HEK293 (cell line): ENCODE results near the gene EXOC3.

ENCODE experiments used
- CTCF ChIA-PET: fragments of 350-600 bp; formaldehyde crosslinking; extraction: SDS; loops from one replicate; lab custom pipeline; 2021; ENCODE audit warnings: antibody characterized with exemption; lab: Yijun Ruan, JAX
- POLR2A ChIA-PET: fragments of 300-600 bp; formaldehyde crosslinking; extraction: SDS; loops from one replicate; lab custom pipeline; 2020; ENCODE audit warnings: antibody characterized with exemption, inconsistent platforms; lab: Yijun Ruan, JAX
- H3K27ac ChIP-seq: fragments of 200-500 bp; sonication (Bioruptor generic); 2 replicates; pipeline ENCODE4 v1.5.1; 2014; ENCODE audit warnings: low read depth, low read length, control low read depth, inconsistent platforms; ENCODE audit errors: extremely low read depth
- H3K36me3 ChIP-seq, 2 experiments: fragments of 200-500 bp in 1 of 2; sonication (Bioruptor generic) in 1 of 2; 1 replicate in 1 of 2; 2 replicates in 1 of 2; pipeline ENCODE4 v1.5.1; 2014 to 2017; ENCODE audit warnings: inconsistent platforms in 2 of 2, low read length in 2 of 2; ENCODE audit not compliant: control insufficient read depth in 2 of 2, insufficient read depth in 1 of 2
- H3K4me1 ChIP-seq: fragments of 200-500 bp; sonication (Bioruptor generic); 2 replicates; pipeline ENCODE4 v1.5.1; 2014; ENCODE audit warnings: mild to moderate bottlenecking, low read length, inconsistent platforms; ENCODE audit not compliant: control insufficient read depth, insufficient read depth
- H3K4me3 ChIP-seq: 2 replicates; pipeline ENCODE4 v1.5.1; 2011; ENCODE audit warnings: low read depth, mild to moderate bottlenecking, control low read depth, low read length, moderate library complexity
- H3K9me3 ChIP-seq: fragments of 200-500 bp; sonication (Bioruptor generic); 2 replicates; pipeline ENCODE4 v1.5.1; 2014; ENCODE audit warnings: low read depth, low read length, inconsistent platforms; ENCODE audit not compliant: control insufficient read depth, insufficient read depth
- BCL11B ChIP-seq: fragments of 450-650 bp; formaldehyde crosslinking; IDR thresholded peaks from 2 replicates; pipeline ENCODE4 v1.5.1; 2016; ENCODE audit warnings: low read depth, missing biosample characterization, missing genetic modification characterization
- HOXD13 ChIP-seq: sonication (generic); formaldehyde crosslinking; IDR thresholded peaks from 2 replicates; pipeline ENCODE4 v1.8.0; 2022; ENCODE audit warnings: missing genetic modification reagents, borderline replicate concordance
- PATZ1 ChIP-seq: fragments of 450-650 bp; formaldehyde crosslinking; IDR thresholded peaks from 2 replicates; pipeline ENCODE4 v1.5.1; 2016; ENCODE audit warnings: missing biosample characterization, missing genetic modification characterization
- PRDM4 ChIP-seq: fragments of 450-650 bp; formaldehyde crosslinking; IDR thresholded peaks from 2 replicates; pipeline ENCODE4 v1.5.1; 2017; ENCODE audit warnings: missing biosample characterization, missing genetic modification characterization
- REPIN1 ChIP-seq: fragments of 450-650 bp; formaldehyde crosslinking; IDR thresholded peaks from 2 replicates; pipeline ENCODE4 v1.5.1; 2017; ENCODE audit warnings: missing biosample characterization, missing genetic modification characterization, low read depth
- WT1 ChIP-seq: fragments of 450-650 bp; formaldehyde crosslinking; IDR thresholded peaks from 2 replicates; pipeline ENCODE4 v1.5.1; 2016; ENCODE audit warnings: missing biosample characterization, missing genetic modification characterization
- ZBTB10 ChIP-seq: fragments of 450-650 bp; formaldehyde crosslinking; IDR thresholded peaks from 2 replicates; pipeline ENCODE4 v1.5.1; 2016; ENCODE audit warnings: missing biosample characterization, missing genetic modification characterization
- ZBTB11 ChIP-seq: fragments of 450-650 bp; formaldehyde crosslinking; conservative IDR thresholded peaks from 2 replicates; pipeline ENCODE4 v1.5.1; 2016; ENCODE audit warnings: low read depth, missing biosample characterization, missing genetic modification characterization
- ZFP3 ChIP-seq: fragments of 450-650 bp; formaldehyde crosslinking; IDR thresholded peaks from 2 replicates; pipeline ENCODE4 v1.5.1; 2016; ENCODE audit warnings: low read depth, missing biosample characterization, missing genetic modification characterization
- ZNF132 ChIP-seq: fragments of 450-650 bp; formaldehyde crosslinking; IDR thresholded peaks from 2 replicates; pipeline ENCODE4 v1.5.1; 2017; ENCODE audit warnings: missing biosample characterization, missing genetic modification characterization, borderline replicate concordance
- ZNF157 ChIP-seq: fragments of 450-650 bp; formaldehyde crosslinking; IDR thresholded peaks from 2 replicates; pipeline ENCODE4 v1.5.1; 2016; ENCODE audit warnings: missing biosample characterization, missing genetic modification characterization
- ZNF404 ChIP-seq: fragments of 450-650 bp; formaldehyde crosslinking; IDR thresholded peaks from 2 replicates; pipeline ENCODE4 v1.5.1; 2017; ENCODE audit warnings: missing biosample characterization, missing genetic modification characterization
- ZNF423 ChIP-seq: fragments of 450-650 bp; formaldehyde crosslinking; IDR thresholded peaks from 2 replicates; pipeline ENCODE4 v1.5.1; 2016; ENCODE audit warnings: missing biosample characterization, missing genetic modification characterization
- ZNF510 ChIP-seq: fragments of 450-650 bp; formaldehyde crosslinking; IDR thresholded peaks from 2 replicates; pipeline ENCODE4 v1.5.1; 2018; ENCODE audit warnings: mild to moderate bottlenecking, missing genetic modification characterization, missing biosample characterization; ENCODE audit not compliant: insufficient replicate concordance
- ZNF544 ChIP-seq: fragments of 450-650 bp; formaldehyde crosslinking; IDR thresholded peaks from 2 replicates; pipeline ENCODE4 v1.5.0; 2017; ENCODE audit warnings: missing biosample characterization, missing genetic modification characterization
- ZNF670 ChIP-seq: fragments of 450-650 bp; formaldehyde crosslinking; IDR thresholded peaks from 2 replicates; pipeline ENCODE4 v1.5.1; 2016; ENCODE audit warnings: missing biosample characterization, missing genetic modification characterization, low read depth
- ZNF707 ChIP-seq: fragments of 450-650 bp; formaldehyde crosslinking; IDR thresholded peaks from 2 replicates; pipeline ENCODE4 v1.5.1; 2016; ENCODE audit warnings: missing biosample characterization, missing genetic modification characterization
- ZNF791 ChIP-seq: fragments of 450-650 bp; formaldehyde crosslinking; IDR thresholded peaks from 2 replicates; pipeline ENCODE4 v1.5.1; 2016; ENCODE audit warnings: missing biosample characterization, missing genetic modification characterization
- ZNF830 ChIP-seq: fragments of 450-650 bp; IDR thresholded peaks from 2 replicates; pipeline ENCODE4 v1.5.0; 2018; ENCODE audit warnings: missing biosample characterization, missing genetic modification characterization, low read depth, mild to moderate bottlenecking, moderate library complexity
- ZNF837 ChIP-seq: fragments of 450-650 bp; formaldehyde crosslinking; IDR thresholded peaks from 2 replicates; pipeline ENCODE4 v1.5.1; 2016; ENCODE audit warnings: missing biosample characterization, missing genetic modification characterization
- ZXDB ChIP-seq: fragments of 450-650 bp; formaldehyde crosslinking; IDR thresholded peaks from 2 replicates; pipeline ENCODE4 v1.5.1; 2016; ENCODE audit warnings: missing biosample characterization, missing genetic modification characterization

Gene EXOC3

GRCh38 chr5:501105-501830 lies 58.3 kb downstream of the EXOC3 start:
- CTCF ChIA-PET, result no interaction called here
- H3K36me3 ChIP-seq, result no peaks in the 10 kb centered on the region
- POLR2A ChIA-PET, result no interaction called here
- no peak overlapping the region for H3K4me3 ChIP-seq
- no peaks in the 10 kb centered on the region for H3K9me3 ChIP-seq
- H3K4me1 ChIP-seq, result no peaks in the 10 kb centered on the region
- H3K27ac ChIP-seq, result no peak overlapping the region
- no peak for TF ChIP-seq PATZ1 (tag by site-specific recombination)

- Histone ChIP-seq H3K4me1 (no peaks in the 10 kb centered on the region), H3K36me3 (no peaks in the 10 kb centered on the region), H3K9me3 (no peaks in the 10 kb centered on the region), H3K4me3 (no peak overlapping the region), H3K27ac (no peak overlapping the region)
- ChIA-PET POLR2A (no interaction called here), CTCF (no interaction called here)
- TF ChIP-seq ZFP3, result no peak
- no peak for TF ChIP-seq ZBTB11 (tag by site-specific recombination)
- TF ChIP-seq ZNF423 (tag by site-specific recombination), result no peak
- TF ChIP-seq ZNF830 (tag by site-specific recombination), result no peak
- no peak for TF ChIP-seq ZNF157
- TF ChIP-seq REPIN1 (tag by site-specific recombination), result no peak
- no peak for TF ChIP-seq ZNF510 (tag by site-specific recombination)
- no peak for TF ChIP-seq ZNF132 (tag by site-specific recombination)
- TF ChIP-seq BCL11B, result no peak
- TF ChIP-seq ZXDB, result no peak
- no peak for TF ChIP-seq WT1 (tag by site-specific recombination)
- TF ChIP-seq PRDM4, result no peak
- TF ChIP-seq ZNF837 (tag by site-specific recombination), result no peak
- no peak for TF ChIP-seq ZNF791 (tag by site-specific recombination)
- TF ChIP-seq ZNF404 (tag by site-specific recombination), result no peak
- no peak for TF ChIP-seq ZNF544
- TF ChIP-seq ZNF707 (tag by site-specific recombination), result no peak
- no peak for TF ChIP-seq ZBTB10 (tag by site-specific recombination)
- no peak for TF ChIP-seq ZNF670 (tag by site-specific recombination)
- TF ChIP-seq HOXD13 (CRISPR knock-in tag), result no peak
These were observed 58.8 kb downstream of the EXOC3 start for GRCh38 chr5:501831-502184.
